HG03175 (cell line): ENCODE measurements around the gene PPP1R27.

ENCODE experiments used
- ATAC-seq: cut with Tn5 transposase; IDR thresholded peaks from one replicate; pipeline ENCODE4 v1.9.1; 2021; ENCODE audit warnings: mild to moderate bottlenecking, moderate library complexity; ENCODE audit not compliant: unreplicated experiment

The PPP1R27 gene

GRCh38 chr17:81822996-81823819, 11.6 kb downstream of the PPP1R27 start:
- ATAC-seq = no peak

GRCh38 chr17:81822312-81822637, 12.6 kb downstream of the PPP1R27 start:
- no peak for ATAC-seq

- no peak for ATAC-seq
Measured at GRCh38 chr17:81821603-81822311, 13.1 kb downstream of the PPP1R27 start.

- no peak for ATAC-seq
Measured at GRCh38 chr17:81821147-81821546, 13.7 kb downstream of the PPP1R27 start.

GRCh38 chr17:81819708-81820107, 15.1 kb downstream of the PPP1R27 start:
- ATAC-seq = no peak

- no peak for ATAC-seq
Measured at GRCh38 chr17:81817758-81818147, 17.1 kb downstream of the PPP1R27 start.

GRCh38 chr17:81815646-81815986, 19.2 kb downstream of the PPP1R27 start:
- ATAC-seq = no peak

- no peak for ATAC-seq
Measured at GRCh38 chr17:81814748-81815645, 19.9 kb downstream of the PPP1R27 start.

- ATAC-seq = no peak
Measured at GRCh38 chr17:81813861-81814683, 20.8 kb downstream of the PPP1R27 start.

- no peak for ATAC-seq
Measured at GRCh38 chr17:81813371-81813684, 21.5 kb downstream of the PPP1R27 start.

- no peak for ATAC-seq
Measured at GRCh38 chr17:81812571-81813370, 22.1 kb downstream of the PPP1R27 start.

GRCh38 chr17:81811705-81812570, 22.9 kb downstream of the PPP1R27 start:
- no peak for ATAC-seq

- ATAC-seq = no peak
Measured at GRCh38 chr17:81810892-81811704, 23.8 kb downstream of the PPP1R27 start.

- no peak for ATAC-seq
Measured at GRCh38 chr17:81810476-81810875, 24.4 kb downstream of the PPP1R27 start.

GRCh38 chr17:81809556-81809998, 25.3 kb downstream of the PPP1R27 start:
- no peak for ATAC-seq

- ATAC-seq = no peak
Measured at GRCh38 chr17:81808778-81809555, 25.9 kb downstream of the PPP1R27 start.

- ATAC-seq = no peak
Measured at GRCh38 chr17:81807839-81808238, 27.0 kb downstream of the PPP1R27 start.
